HEK293 (cell line): ENCODE results near the gene SLC44A1.

Experiments used
- CTCF ChIP-seq: fragments of 450-650 bp; formaldehyde crosslinking; IDR thresholded peaks from 2 replicates; pipeline ENCODE4 v1.5.1; 2016; ENCODE audit warnings: missing biosample characterization, missing genetic modification characterization
- HOXA7 ChIP-seq: sonication (generic); formaldehyde crosslinking; IDR thresholded peaks from 2 replicates; pipeline ENCODE4 v1.8.1; 2022; ENCODE audit warnings: missing genetic modification reagents, borderline replicate concordance
- IKZF3 ChIP-seq: fragments of 450-650 bp; IDR thresholded peaks from 2 replicates; pipeline ENCODE4 v1.5.0; 2018; ENCODE audit warnings: missing biosample characterization, mild to moderate bottlenecking, missing genetic modification characterization, moderate library complexity
- MZF1 ChIP-seq: fragments of 450-650 bp; formaldehyde crosslinking; IDR thresholded peaks from 2 replicates; pipeline ENCODE4 v1.5.1; 2017; ENCODE audit warnings: missing biosample characterization, missing genetic modification characterization, borderline replicate concordance
- YY1 ChIP-seq: fragments of 450-650 bp; formaldehyde crosslinking; IDR thresholded peaks from 2 replicates; pipeline ENCODE4 v1.5.1; 2018; ENCODE audit warnings: missing biosample characterization, missing genetic modification characterization
- ZIC2 ChIP-seq: fragments of 450-650 bp; formaldehyde crosslinking; IDR thresholded peaks from 2 replicates; pipeline ENCODE4 v1.5.1; 2016; ENCODE audit warnings: missing biosample characterization, missing genetic modification characterization
- ZNF10 ChIP-seq: fragments of 450-650 bp; formaldehyde crosslinking; IDR thresholded peaks from 2 replicates; pipeline ENCODE4 v1.5.1; 2017; ENCODE audit warnings: missing biosample characterization, missing genetic modification characterization
- ZNF121 ChIP-seq: fragments of 450-650 bp; formaldehyde crosslinking; IDR thresholded peaks from 2 replicates; pipeline ENCODE4 v1.5.1; 2016; ENCODE audit warnings: missing biosample characterization, missing genetic modification characterization
- ZNF174 ChIP-seq: fragments of 450-650 bp; formaldehyde crosslinking; IDR thresholded peaks from 2 replicates; pipeline ENCODE4 v1.5.0; 2017; ENCODE audit warnings: missing biosample characterization, mild to moderate bottlenecking, missing genetic modification characterization
- ZNF518A ChIP-seq: fragments of 450-650 bp; formaldehyde crosslinking; conservative IDR thresholded peaks from 2 replicates; pipeline ENCODE4 v1.5.1; 2016; ENCODE audit warnings: low read depth, missing biosample characterization, missing genetic modification characterization
- ZNF626 ChIP-seq: fragments of 450-650 bp; sonication (Bioruptor Pico); formaldehyde crosslinking; IDR thresholded peaks from 2 replicates; pipeline ENCODE4 v1.5.1; 2018; ENCODE audit warnings: missing biosample characterization, missing genetic modification characterization, inconsistent platforms
- ZNF704 ChIP-seq: fragments of 450-650 bp; formaldehyde crosslinking; IDR thresholded peaks from 2 replicates; pipeline ENCODE4 v1.5.1; 2016; ENCODE audit warnings: missing biosample characterization, missing genetic modification characterization
- ZNF707 ChIP-seq: fragments of 450-650 bp; formaldehyde crosslinking; IDR thresholded peaks from 2 replicates; pipeline ENCODE4 v1.5.1; 2016; ENCODE audit warnings: missing biosample characterization, missing genetic modification characterization
- ZSCAN5A ChIP-seq: fragments of 450-650 bp; formaldehyde crosslinking; IDR thresholded peaks from 2 replicates; pipeline ENCODE4 v1.5.1; 2016; ENCODE audit warnings: missing biosample characterization, missing genetic modification characterization

GRCh38 chr9:105255421-105255820, 11.0 kb downstream of the SLC44A1 start:
- no peak for TF ChIP-seq ZNF626 (tag by site-specific recombination)
- no peak for TF ChIP-seq CTCF (tag by site-specific recombination)
- no peak for TF ChIP-seq ZNF174 (tag by site-specific recombination)
- TF ChIP-seq ZNF707 (tag by site-specific recombination) = no peak
- TF ChIP-seq MZF1 (tag by site-specific recombination) = no peak
- TF ChIP-seq ZNF10 (tag by site-specific recombination) = no peak
- TF ChIP-seq ZNF121 = no peak
- TF ChIP-seq ZSCAN5A (tag by site-specific recombination) = no peak
- TF ChIP-seq ZNF704 (tag by site-specific recombination) = no peak
- TF ChIP-seq YY1 = no peak
- TF ChIP-seq IKZF3 (tag by site-specific recombination) = no peak
- no peak for TF ChIP-seq HOXA7 (CRISPR knock-in tag)
- TF ChIP-seq ZIC2 (tag by site-specific recombination) = no peak
- TF ChIP-seq ZNF518A (tag by site-specific recombination) = no peak
